KG1 (cell line): Measurements from ENCODE around the gene TSPAN9.

ENCODE experiments used
- DNase-seq: peaks from one replicate; lab custom pipeline; 2025; lab: John Stamatoyannopoulos, UW

Gene TSPAN9

GRCh38 chr12:3225154-3225795 lies 148.1 kb downstream of the TSPAN9 start:
- no peak for DNase-seq

- no peak for DNase-seq
Observed at GRCh38 chr12:3225796-3226180, 148.6 kb downstream of the TSPAN9 start.

DNA sequence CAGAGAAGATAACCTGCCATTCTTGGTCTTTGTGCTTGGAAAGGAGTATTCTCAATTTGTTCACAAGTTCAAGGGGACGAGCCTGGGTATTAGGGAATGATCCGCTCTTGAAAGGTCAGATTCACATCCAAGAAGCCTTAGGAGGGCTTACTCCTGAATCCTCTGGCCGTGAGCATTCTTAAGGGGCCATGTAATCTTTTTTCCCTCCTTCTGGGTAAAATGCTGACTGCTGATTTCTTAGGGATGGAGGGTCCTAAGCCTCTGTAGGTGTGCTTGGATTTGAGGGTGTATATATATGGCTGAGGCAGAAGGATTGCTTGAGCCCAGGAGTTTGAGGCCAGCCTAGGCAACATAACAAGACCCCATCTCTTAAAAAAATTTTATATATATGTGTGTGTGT lies 149.1 kb downstream of the TSPAN9 start:
- no peak for DNase-seq

DNA sequence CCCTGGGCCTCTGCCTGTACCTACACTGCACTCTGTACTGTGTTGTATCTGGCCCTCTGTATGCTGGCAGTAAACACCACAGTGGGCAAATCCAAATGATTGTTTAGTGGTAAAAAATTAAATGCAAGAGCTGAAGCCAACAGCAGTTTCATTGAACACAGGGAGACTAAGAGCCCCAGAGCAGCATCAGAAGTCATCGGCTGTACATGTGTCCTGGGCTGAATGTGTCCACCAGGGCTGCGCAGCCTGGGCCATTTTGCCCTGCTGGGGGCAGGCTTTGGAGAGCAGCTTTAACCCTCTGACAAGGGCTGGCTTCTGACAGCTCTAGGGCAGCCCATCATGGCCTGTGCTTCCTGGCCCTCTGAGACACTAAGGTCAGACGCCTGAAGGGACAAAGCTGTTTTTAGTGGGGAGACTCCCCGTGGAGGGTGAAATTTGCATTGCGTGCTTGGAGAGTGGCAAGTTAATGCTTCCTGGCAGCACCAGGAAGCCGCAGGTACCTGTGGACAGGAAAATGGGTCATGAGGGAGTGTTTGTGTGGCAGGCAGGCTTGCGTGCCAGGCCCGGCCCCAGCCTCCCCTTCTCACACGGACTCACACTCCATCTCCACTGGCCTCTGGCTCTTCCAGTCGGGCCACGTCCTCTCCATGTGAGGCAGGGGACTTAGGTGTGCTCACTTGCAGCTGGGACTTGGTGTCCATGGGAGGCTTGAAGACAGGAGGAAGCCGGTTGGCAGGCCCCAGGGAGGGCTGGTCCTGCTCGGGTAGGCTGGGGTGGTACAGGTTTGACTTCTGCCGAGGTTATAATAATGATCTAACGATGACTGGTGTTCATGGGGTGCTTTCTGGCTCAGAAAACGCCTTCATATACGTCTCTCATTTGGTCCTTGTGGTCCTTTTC lies 150.1 kb downstream of the TSPAN9 start:
- DNase-seq, result no peak

- DNase-seq, result no peak
Observed at GRCh38 chr12:3228552-3228951, 151.4 kb downstream of the TSPAN9 start.

- no peak for DNase-seq
Observed at GRCh38 chr12:3229577-3229976, 152.4 kb downstream of the TSPAN9 start.

- no peak for DNase-seq
Observed at GRCh38 chr12:3230758-3231375, 153.7 kb downstream of the TSPAN9 start.

DNA sequence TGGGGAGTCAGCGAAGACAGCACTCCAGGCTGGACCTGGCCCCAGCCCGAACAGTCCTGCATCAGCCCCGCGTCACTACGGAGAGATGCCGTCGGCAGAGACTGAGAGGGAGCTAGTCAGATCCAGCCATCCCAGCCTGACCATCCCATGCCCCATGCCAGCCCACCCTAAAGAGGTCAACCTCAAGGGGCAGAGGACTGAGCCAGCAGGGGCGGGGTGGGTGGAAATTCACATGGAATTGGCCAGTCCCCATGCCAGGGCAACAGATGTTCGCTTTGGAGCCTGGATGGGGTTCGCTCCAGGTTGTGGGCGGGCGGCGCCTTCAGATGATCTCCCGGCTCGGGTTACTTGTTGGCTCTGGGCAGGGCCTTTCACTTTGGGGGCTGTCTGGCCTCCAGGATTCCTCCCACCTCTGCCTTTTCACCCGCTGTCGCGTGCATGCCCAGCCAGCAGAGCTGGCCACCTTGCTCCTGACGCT lies 154.3 kb downstream of the TSPAN9 start:
- no peak for DNase-seq

DNA sequence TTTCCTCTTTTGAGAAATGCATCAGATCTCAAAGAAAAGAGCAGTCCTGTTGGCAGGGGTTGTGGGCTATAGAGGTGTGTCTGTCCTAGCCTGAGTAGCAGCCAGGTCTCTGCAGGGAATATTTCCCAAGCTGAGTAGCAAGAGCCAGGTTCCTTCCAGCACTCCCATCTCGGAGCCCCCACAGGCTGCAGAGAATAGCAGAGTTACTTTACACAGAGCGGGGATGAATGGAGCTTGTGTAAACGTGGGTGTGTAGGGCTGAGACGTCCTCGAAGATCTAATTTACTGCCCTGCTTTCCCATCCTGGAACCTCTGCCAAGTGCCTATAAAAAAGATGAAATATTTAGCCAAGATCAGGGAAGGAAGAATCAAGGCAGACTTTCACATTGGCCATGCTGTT lies 156.6 kb downstream of the TSPAN9 start:
- DNase-seq, result no peak

- DNase-seq, result no peak
Observed at GRCh38 chr12:3236345-3237187, 159.4 kb downstream of the TSPAN9 start.

- no peak for DNase-seq
Observed at GRCh38 chr12:3238196-3238595, 161.0 kb downstream of the TSPAN9 start.

DNA sequence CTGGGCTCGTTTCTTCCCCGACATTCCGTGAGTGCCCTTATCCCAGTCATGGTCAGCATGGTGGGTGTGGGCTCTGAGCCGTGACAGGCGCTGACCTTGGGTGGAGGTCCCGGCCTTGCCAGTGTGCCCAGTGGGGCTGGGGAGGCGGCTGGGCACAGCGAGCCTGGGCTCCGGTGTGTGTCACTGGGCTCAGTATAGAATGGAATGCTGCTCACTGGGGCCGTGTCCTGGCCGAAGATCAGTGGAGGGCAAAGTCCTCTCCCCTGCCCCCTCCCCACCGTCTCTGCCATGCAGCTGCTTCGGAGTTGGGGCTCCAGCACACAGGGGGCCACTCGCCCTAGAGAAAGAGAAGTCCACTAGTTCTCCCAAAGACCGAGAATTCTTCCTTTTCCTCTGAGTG lies 164.4 kb downstream of the TSPAN9 start:
- DNase-seq, result no peak

GRCh38 chr12:3242199-3242863 lies 165.2 kb downstream of the TSPAN9 start:
- no peak for DNase-seq

DNA sequence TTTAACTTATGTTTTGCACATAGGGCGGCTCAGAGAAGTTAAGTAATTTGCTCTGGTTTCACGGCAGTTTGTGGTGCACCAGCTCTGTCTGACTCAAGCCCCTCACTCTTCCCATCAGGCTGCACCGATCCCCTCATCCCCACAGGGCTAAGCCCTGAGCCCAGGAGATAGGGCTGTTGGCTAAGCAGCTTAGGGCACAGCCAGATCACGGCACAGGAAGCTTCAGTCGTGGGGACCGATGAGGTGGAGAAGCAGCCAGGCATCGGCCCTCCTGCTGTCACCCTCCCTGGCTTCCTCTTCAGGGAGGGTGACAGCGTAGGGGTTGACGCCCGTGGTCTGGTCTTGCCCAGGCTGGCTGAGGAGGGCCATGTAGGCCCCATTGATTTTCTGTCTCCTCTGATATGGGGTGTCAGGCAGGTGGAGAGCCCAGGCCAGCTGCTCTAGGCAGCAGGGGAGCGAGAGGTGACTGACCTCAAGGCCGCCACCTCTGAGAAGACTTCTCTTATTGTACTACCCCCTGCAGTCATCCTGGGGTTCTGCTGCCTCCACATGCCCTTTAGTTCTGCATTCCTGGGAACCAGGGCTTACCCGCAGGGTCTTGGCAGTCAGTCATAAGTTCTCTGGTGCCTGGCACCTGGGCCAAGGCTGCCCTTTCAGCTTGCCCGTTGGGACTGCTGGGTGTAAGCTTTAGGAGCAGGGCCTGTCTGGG lies 166.4 kb downstream of the TSPAN9 start:
- DNase-seq, result no peak

DNA sequence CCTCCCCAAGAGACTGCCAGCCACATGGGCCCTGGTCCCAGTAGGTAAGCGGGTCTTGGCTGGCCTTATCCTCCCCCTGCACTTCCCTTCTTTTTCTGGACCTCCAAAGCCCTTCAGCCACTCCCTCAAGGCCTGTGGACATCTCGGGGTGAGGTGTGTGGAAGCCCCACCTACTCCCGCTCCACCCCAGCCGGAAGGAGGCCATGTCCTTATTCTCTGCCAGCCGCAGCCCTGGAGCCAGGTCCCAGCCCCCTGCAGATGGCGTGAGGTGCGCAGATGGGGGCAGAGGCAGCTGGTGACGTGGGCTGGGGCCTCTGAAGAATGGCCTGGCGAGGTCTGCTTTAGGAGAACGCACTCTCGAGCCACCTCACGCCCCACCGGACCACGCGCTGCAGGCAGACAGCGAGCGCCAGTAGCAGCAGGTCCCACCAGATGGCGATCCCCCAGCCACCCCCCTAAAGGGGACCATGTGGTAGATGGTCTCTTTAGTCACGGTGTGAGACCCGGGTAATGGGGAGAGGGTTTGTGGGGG lies 167.1 kb downstream of the TSPAN9 start:
- DNase-seq, result no peak

- no peak for DNase-seq
Observed at GRCh38 chr12:3246253-3246652, 169.1 kb downstream of the TSPAN9 start.

DNA sequence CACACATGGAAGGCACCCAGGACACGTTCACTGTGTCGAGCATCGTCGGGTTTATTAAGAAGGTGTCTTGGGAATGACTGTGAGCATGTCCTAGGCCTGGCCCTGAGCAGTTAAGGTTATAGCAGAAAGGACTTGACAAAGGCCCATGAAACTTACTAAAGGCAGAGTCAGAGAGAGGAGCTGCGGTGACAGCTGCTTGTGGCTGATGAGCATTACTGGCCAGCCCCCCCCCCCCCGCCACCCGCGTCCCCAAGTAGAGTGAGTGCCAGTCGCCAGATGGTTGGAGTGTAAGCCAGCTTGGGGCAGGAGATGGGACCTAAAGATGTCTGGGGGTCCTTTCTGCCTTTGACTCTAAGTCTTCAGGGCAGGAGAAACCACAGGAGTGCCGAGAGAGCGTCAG lies 169.9 kb downstream of the TSPAN9 start:
- DNase-seq, result no peak

DNA sequence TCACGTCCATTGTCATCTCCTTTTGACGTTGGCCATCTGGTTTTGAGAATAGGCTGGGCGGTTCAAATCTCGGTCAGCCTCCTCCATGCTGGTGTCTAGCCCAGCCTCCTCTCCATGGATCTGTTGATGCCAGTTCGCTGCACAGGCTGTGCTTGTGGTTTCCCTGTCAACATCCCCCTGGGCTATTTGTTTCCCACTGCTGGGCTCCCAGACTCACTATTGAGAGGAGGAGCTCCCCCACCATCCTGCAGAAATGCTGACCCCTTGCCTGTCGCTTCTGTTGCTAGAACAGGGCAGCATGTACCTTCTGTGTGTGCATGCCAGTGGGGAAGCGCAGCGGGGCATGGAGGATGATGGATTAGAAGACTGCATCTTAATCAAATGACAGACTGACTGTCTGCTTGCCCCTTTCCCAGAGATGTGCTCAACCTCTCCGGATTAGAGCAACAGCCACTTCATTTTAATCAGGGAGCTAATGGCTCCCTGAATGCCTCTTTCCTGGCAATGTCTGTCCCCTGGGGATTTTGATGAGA lies 170.5 kb downstream of the TSPAN9 start:
- no peak for DNase-seq

- no peak for DNase-seq
Observed at GRCh38 chr12:3249081-3249800, 172.1 kb downstream of the TSPAN9 start.

- DNase-seq, result no peak
Observed at GRCh38 chr12:3250034-3250433, 172.9 kb downstream of the TSPAN9 start.
